GM18519 (cell line): ENCODE results near the gene KRTAP9-1.
"Not testable (repeated sequence)": the region's sequence is repeated elsewhere in the genome, so short reads cannot be mapped to it uniquely, and the experiment has no call there.

Experiments used
- ATAC-seq: cut with Tn5 transposase; IDR thresholded peaks from one replicate; pipeline ENCODE4 v1.9.1; 2021; ENCODE audit warnings: mild to moderate bottlenecking, moderate library complexity; ENCODE audit not compliant: unreplicated experiment, low FRiP score

Gene KRTAP9-1

DNA sequence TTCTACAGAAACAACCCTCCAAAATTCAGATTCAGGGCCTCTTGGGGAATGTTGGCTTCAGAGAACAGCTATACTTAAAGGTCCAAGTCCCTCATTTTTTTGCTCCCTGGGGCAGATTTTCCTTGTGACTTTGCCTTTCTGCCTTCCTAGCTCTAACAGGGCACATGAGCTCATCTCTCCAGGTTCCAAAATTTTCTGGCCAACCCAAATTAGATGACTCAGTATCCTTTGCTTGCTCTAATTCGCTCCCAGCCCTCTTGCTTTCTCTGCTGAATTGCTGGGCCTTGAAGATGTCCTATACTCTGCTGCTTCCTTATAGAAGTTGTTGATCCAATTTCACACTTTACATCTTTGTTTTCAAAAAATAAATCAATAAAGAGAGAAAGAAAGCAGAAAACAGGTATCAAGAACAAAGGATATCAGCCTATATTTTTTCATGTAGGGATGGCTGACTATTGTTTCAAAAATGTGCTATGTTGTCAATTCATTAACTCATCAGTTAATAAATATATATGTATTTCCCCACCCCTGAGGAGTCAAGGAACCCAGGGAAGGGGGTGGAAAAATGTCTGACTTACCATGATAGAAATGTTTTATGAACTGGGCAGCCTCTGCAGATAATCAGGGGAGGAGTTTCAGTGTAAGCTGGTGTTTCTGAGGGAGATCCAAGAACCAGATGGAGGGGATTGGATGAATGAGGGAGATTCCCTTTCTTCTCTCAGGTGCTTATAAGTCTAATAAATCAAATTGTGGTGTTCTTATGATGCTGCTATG is 10.7 kb upstream of the KRTAP9-1 start:
- no peak for ATAC-seq

DNA sequence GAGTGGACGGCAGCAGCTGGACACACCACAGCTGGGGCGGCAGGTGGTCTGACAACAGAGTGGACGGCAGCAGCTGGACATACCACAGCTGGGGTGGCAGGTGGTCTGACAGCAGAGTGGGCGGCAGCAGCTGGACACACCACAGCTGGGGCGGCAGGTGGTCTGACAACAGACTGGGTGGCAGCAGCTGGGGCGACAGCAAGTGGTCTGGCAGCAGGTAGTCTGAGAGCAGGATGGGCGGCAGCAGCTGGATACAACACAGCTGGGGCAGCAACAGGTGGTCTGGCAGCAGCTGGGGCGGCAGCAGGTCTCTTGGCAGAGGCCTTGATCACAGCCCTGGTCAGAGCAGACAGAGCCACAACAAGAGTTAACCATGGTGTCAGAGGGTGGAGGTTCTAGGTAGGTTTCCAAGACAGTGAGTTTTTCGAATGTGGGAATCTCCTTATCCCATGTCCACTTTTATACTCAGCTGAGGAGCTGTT is 5.2 kb upstream of the KRTAP9-1 start, which contains the start of gene KRTAP4-1:
TSS of gene KRTAP4-1 (minus strand) at position 432 of the 482 bp plus-strand sequence. CDS start at position 375, 57 bp downstream.
- ATAC-seq: no peak

DNA sequence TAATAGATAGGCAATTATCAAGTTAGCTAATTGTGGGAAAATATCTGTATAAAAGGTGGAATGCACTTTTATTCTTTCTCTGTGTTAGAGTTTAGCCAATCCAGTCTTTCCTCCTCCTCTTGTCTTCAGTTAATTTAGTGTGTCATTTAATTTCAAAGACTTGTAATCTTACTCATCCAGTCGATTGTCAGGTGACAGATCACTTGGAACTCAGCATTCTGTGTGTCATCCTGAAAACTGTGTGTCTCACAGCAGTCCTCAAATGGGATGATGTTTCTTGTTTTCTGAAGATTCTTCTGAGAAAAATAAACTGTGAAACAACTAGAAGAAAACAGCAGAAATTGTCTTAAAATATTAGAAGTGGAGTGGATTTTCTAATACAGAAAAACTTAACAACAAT is 4.7 kb upstream of the KRTAP9-1 start:
- no peak for ATAC-seq

DNA sequence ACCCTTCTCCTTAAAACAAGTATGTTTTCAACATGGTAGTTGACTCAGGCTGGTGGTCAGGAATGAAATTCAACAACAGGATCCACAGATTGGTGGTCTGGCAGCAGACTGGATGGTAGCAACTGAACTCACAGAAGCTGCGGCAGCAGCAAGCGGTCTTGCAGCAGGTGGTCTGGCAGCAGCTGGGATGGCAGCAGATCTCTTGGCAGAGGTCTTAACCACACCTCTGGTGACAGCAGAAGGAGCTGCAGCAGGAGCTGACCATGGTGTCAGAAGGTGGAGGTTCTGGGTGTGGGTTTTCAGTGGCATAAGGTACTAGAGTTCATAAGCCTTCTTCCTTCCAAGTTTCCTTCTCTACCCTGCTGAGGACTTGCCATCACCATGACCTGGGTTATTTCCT is 2.8 kb upstream of the KRTAP9-1 start:
- no peak for ATAC-seq

DNA sequence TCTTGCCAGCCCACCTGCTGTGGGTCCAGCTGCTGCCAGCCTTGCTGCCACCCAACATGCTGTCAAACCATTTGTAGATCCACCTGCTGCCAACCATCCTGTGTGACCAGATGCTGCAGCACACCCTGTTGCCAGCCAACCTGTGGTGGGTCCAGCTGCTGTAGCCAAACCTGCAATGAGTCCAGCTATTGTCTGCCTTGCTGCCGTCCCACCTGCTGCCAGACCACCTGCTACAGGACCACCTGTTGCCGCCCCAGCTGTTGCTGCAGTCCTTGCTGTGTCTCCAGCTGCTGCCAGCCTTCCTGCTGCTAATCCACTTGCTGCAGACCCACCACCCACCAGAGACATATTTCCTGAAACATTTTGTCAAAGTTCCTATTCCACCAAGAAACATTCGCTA is 641 bp downstream of the KRTAP9-1 start:
- no peak for ATAC-seq

DNA sequence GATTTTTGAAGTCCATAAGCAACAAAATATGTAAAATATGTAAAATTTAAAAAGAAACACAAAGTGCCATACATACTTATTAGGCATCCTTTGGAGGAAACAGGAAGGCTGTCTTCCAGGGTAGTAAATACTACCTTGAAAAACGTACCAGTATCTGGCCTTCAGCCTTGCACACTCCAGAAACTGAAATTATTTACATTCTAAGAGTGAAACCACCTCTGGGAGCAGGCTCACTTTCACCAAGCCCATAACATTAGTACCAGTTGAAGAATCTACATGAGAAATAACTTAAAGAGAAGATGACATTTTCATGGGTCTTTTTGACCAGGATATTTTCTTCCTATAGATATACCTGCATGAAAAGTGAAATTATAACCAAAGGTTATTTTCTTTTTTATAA is 6.4 kb downstream of the KRTAP9-1 start:
- no peak for ATAC-seq

DNA sequence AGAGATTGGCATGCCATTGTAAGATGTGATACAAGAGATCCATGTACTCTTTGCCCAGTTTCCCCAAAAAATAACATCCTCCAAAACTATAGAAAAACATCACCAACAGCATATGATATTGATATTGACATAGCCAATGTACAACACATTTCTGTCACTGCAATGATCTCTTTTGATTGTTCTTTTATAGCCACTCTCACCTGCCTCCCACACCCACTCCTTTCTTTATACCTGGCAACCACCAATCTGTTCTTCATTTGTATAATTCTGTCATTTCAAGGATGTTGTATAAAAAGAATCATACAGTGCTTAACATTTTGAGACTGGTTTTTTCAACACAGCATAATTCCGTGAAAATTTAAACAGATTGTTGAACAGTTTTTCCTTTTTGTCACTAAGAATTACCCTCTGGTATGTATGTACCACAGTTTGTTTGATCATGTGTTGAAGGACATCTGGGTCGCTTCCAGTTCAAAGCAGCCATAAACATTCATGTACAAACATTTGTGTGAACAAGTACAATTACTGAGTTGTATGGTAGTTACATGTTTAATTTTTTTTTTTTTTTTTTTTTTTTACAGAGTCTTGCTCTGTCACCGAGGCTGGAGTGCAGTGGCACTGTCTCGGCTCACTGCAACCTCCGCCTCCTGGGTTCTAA is 9.9 kb downstream of the KRTAP9-1 start:
- ATAC-seq: no peak

DNA sequence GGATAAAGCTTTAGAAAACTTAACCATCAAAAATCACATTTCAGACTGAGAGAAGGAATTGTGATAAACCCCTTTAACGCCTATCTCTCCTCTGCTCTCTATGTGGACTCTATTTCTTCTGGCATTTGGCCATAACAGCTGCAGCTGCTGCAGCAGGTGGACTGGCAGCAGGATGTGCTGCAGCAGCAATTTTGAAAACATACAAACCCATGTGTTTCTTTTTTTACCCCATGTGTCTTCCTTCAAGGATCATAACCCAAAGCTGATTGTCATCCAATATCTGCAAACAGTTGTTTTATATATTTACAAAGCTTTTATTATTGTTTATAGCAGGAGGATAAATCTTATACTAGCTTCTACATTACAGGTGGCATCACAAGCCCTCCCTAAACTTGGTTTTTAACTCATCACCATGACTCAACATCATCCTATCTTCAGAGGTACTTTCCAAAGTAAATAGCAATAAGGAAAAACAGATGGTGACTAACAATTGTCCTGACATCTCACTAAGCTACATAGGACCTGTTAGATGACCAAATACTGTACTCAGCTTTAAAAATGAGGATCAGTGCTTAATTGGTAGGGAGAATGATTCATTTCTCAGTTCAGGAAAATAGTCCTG is 22.3 kb downstream of the KRTAP9-1 start:
- ATAC-seq: no peak

DNA sequence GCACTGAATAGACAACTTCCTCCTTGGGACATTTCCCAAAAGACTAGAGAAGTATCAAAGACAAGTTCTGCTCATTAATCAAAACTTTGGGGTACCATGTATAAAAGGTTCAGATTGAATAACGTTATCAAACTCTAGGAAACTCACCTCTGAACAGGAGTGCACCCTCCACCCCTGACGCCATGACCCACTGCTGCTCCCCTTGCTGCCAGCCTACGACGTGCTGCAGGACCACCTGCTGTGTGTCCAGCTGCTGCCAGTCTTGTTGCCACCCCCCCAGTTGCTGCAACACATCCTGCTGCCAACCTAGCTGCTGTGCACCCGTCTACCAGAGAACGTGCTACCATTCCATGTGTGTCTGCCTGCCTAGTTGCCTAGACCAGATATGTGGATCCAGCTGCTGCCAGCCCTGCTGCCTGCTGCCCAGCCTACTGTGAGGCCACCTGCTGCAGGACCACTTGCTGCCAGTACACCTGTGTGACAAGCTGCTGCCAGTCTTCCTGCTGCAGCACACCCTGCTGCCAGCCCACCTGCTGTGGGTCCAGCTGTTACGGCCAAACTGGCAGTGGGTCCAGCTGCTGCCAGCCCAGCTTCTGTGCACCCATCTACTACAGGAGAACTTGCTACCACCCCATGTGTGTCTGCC is 23.0 kb downstream of the KRTAP9-1 start:
- no peak for ATAC-seq

DNA sequence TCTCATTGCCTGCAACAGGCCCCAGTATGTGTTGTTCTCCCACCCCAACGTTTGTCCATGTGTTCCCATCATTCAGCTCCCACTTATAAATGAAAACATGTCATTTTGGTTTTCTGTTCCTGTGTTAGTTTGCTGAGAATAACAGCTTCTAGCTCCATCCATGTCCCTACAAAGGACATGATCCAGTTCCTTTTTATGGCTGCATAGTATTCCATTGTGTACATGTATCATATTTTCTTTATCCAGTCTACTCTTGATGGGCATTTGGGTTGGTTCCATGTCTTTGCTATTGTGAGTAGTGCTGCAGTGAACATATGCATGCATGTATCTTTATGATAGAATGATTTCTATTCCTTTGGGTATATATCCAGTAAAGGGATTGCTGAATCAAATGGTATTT is 26.0 kb downstream of the KRTAP9-1 start:
- ATAC-seq: no peak

DNA sequence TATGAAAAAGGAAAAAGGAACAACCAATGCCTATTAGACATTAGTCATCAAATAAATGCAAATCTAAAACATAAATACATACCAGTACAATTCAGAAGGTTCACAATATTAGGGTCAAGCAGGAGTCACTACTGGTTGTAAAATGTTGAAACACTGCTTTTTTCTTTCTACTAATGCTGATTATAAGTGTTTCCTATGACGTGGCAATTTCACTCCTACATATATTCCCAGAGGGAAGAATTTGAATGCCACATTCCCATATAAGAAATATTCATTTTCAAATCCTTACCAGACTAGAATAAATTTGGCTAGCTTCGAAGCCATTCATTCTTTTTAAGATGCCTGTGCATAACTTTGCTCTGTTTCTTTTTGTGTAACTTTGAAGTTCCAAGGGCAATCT is 34.1 kb downstream of the KRTAP9-1 start:
- no peak for ATAC-seq

DNA sequence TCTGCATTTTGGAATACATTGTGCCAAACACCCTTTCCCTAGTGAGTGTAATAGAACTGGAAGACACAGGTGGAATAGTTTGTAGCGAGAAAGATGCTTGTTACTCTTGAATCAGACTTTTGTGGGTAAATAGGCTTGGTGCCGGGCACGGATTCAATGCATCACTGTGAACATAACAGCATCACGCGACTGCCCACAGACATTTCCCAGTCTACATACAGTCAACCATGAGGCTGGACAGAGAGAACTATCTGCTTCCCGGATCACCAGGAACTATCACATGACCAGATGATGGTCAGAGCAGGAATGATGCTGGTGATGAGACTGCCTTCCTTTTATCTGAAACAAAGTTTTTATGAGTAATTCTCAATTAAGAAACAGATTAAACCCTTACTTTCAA is 36.4 kb downstream of the KRTAP9-1 start:
- ATAC-seq: no peak

DNA sequence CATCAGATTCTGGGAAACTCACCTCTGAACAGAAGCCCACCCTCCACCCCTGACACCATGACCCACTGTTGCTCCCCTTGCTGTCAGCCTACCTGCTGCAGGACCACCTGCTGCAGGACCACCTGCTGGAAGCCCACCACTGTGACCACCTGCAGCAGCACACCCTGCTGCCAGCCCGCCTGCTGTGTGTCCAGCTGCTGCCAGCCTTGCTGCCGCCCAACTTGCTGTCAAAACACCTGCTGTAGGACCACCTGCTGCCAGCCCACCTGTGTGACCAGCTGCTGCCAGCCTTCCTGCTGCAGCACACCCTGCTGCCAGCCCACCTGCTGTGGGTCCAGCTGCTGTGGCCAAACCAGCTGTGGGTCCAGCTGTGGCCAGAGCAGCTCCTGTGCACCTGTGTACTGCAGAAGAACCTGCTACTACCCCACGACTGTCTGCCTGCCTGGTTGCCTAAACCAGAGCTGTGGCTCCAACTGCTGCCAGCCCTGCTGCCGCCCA is 37.0 kb downstream of the KRTAP9-1 start, which contains the start of gene KRTAP9-2:
TSS of gene KRTAP9-2 (plus strand) at position 51 of the 498 bp plus-strand sequence. CDS start at position 58, 7 bp downstream.
- ATAC-seq: not testable (repeated sequence)

DNA sequence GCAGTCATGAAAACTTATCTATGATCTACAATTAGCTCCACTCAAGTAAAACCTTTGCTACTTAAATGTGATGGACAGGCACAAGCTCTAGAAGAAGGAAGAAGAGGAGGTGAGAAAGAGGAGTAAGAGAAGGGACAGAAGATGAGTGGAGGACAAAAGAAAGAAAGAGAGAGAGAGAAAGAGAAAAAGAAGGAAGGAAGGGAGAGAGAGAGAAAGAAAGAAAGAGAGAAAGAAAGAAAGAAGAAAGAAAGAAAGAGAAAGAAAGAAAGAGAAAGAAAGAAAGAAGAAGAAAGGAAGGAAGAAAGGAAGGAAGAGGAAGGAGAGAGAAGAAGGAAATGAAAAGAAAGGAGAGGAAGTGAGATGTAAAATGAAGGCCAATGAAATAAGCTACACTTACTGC is 40.4 kb downstream of the KRTAP9-1 start:
- ATAC-seq: no peak

DNA sequence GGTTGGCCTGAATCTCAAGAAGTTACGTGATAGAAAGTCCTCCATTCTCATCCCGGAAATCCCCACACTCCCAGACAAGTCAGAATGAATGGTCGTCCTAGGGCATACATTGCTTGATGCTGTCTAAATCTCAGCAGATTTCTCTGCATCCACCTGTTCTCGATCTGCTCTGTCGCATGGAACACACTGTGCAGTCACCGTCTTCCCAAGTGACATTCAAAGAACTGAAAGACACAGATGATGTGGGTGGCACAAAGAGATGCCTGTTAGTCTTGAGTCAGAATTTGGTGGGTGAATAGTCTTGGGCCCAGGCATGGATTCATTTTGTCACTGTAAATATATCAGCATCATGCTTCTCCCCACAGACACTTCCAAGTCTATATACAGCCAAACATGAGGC is 42.0 kb downstream of the KRTAP9-1 start:
- ATAC-seq: no peak

DNA sequence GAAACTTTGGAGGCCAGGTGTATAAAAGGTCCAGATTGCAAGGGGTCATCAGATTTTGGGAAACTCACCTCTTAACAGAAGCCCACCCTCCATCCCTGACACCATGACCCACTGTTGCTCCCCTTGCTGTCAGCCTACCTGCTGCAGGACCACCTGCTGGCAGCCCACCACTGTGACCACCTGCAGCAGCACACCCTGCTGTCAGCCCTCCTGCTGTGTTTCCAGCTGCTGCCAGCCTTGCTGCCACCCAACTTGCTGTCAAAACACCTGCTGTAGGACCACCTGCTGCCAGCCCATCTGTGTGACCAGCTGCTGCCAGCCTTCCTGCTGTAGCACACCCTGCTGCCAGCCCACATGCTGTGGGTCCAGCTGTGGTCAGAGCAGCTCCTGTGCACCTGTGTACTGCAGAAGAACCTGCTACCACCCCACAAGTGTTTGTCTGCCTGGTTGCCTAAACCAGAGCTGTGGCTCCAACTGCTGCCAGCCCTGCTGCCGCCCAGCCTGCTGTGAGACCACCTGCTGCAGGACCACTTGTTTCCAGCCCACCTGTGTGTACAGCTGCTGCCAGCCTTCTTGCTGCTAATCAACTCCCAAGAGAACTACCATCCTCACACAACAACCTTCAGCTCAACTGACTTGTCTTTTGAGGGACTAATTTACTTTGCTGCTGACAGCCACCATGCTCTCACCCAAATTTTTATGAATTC is 42.9 kb downstream of the KRTAP9-1 start, which contains the start of gene KRTAP9-3:
TSS of gene KRTAP9-3 (plus strand) at position 51 of the 707 bp plus-strand sequence. CDS start at position 104, 53 bp downstream.
- not testable (repeated sequence) for ATAC-seq

DNA sequence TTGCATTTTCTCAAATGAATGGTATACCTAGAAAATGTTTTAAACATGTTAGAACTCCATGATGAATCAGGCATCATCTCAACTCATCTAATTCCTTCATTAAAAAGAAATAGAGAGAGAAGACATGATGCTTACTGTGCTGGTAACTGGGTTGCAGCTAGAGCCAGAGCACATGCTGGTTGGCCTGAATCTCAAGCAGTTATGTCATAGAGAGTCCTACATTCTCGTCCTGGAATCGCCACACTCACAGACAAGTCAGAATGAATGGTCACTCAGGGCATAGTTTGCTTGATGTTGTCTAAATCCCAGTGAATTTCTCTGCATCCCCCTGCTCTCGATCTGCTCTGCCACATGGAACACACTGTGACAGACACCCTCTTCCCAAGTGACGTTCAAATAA is 47.4 kb downstream of the KRTAP9-1 start:
- ATAC-seq: not testable (repeated sequence)

DNA sequence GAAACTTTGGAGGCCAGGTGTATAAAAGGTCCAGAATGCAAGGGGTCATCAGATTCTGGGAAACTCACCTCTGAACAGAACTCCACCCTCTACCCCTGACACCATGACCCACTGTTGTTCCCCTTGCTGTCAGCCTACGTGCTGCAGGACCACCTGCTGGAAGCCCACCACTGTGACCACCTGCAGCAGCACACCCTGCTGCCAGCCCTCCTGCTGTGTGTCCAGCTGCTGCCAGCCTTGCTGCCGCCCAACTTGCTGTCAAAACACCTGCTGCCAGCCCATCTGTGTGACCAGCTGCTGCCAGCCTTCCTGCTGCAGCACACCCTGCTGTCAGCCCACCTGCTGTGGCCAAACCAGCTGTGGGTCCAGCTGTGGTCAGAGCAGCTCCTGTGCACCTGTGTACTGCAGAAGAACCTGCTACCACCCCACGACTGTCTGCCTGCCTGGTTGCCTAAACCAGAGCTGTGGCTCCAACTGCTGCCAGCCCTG is 48.3 kb downstream of the KRTAP9-1 start, which contains the start of gene KRTAP9-8:
TSS of gene KRTAP9-8 (plus strand) at position 51 of the 489 bp plus-strand sequence. CDS start at position 104, 53 bp downstream.
- not testable (repeated sequence) for ATAC-seq
